GM21360 (cell line): ENCODE measurements around the gene TTC39A.
A peak's percentile ranks its signal among the peaks of the same experiment; 100 is the strongest.

Experiments used
- ATAC-seq: cut with Tn5 transposase; IDR thresholded peaks from one replicate; pipeline ENCODE4 v1.9.1; 2021; ENCODE audit warnings: mild to moderate bottlenecking, moderate library complexity; ENCODE audit not compliant: unreplicated experiment

The TTC39A gene

DNA sequence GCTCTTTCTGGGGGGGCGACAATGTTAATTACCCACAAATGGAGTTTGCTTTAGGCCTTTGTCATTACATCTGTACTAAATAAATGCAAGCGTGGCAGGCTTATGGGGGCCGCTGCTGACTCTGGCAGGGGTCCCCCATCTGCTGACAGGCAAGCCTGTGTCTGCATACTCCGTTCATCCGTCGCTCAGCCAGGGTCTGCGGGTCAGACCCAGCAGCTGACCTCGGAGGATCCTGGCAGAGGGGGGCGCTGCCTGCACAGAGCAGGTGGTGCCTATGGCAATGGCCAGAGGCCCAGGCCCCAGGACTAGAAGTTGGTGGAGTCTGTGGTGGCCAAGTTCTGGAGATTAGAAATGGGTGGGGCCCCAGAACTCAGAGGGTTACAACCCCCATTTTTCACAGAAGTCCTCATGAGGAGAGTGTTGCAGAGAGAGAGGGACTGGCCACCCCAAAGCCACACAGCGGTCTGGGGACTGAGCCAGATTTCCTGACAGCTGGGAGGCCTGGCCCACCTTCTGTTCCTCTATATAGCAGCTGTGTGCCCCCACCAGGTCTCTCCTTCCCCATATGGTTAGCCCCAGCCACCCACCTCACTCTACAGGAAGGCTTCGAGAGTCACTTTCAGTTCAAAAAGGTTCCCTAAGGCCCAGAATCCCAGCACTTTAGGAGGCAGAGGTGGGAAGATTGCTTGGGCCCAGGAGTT is 31.0 kb downstream of the TTC39A start:
- no peak for ATAC-seq

DNA sequence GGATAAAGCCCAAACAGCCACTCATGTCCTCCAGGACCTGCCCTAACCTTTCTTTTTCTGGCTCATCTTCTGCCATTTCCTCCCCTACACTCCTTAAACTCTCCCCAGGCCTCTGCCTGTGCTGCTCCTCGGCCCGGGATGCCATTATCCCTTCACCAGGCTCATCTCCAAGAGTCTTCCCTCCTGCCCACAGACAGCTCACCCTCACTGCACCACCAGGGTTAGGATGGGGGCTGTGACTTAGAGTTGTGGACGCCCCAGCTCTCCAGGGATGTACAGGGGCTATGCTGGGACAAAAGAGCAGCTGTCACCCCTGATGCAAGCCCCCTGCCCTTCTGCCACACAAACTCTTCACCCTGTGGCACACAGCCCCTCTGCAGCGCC is 32.0 kb downstream of the TTC39A start:
- no peak for ATAC-seq

DNA sequence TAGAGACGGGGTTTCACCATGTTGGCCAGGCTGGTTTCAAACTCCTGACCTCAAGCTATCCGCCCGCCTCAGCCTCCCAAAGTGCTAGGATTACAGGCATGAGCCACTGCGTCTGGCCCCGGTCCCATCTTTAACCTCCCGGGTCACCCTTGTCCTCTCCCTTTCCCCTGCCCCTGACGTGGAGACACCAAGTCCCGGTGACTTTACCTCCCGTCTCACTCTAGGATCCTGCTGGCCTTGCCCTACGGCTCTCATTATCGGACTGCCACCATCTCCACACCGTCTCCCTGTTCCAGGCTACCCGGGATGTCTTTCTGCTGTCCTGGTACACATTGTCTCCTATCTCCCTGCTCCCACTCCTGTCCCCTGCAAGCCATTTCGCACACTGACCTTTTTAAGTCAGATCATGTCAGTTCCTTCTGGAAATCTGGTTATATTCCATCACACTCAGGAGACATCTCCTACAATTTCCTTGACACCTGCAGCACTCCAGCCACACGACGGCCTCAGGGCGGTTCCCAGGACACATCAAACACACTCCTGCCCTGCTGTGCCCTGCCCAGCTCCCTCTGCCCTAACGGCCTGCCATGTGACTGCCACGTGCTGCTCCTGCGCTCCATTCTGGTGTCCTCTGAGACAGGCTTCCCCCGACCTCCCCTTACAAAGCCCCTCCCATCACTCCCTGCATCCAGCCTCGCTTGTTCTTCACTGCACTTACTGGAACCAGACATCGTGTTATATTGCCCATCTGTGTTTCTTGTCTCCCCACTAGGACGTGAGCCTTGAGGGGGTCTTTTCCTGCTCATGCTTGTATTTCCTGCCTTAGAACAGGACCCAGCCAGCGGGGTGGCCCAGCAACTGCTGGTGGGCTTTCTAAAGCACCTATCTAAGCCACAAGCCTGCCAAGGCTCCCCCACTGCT is 32.7 kb downstream of the TTC39A start:
- no peak for ATAC-seq

DNA sequence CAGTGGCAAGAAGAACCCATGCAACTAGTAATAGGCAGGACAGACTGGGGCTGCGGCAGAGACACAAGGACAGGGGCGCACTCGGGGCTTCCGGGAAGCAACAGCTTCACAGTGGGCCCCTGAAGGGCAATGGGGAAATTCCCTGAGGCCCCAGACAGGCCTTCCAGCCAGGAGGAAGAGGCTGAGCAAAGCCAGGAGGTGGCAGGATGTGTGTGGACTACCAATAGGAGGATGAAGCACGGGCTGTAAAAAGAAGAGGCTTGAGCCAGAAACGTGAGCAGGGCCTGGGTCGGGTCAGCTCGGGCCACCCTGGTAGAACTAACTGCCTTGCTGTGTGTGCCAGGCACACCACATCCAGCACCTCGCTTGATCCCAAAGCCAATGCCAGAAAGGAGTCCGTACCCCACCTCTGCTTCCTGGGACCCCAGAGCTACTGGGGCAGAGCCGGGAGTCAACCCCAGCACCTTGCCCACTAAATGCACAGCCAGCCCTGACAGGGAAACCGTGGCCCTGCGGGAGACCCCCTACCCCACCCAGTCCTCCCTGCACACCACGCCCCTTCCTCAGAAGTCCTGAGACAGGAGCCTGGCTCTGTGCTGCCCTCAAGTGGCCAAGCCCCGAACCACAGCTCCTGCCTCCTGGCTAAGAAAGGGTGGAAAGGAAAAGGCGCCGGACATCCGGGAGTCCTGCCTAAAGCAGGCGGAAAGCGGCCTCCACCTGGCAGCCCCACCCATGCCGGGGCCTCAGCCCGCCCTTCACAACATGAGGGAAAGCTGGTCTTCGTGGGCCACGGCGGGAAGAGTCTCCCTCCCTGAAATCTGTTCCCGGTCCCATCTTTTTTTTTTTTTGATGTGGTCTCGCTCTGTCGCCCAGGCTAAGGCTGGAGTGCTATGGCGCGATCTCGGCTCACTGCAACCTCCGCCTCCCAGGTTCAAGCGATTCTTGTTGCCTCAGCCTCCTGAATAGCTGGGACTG is 33.7 kb downstream of the TTC39A start:
- peak; percentile 44 for ATAC-seq

DNA sequence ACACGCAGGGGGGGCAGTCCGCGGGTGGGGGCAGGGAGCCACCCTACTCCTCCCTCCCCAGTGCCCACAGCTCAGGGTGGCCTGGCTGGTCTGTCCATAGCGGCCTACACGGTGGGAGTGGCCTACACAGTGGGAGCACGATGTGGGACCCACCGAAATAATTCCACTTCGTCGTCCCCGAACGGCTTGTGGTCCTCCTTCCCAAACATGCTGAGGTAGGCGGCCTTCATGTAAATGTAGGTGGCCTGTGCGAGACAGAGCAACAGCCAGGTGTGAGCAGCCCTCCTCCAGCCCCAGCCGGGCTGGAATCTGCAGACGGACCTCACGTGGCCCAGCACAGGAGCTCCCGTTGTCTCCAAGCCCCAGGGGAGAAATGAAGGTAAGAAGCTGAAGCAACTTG is 34.4 kb downstream of the TTC39A start:
- no peak for ATAC-seq

DNA sequence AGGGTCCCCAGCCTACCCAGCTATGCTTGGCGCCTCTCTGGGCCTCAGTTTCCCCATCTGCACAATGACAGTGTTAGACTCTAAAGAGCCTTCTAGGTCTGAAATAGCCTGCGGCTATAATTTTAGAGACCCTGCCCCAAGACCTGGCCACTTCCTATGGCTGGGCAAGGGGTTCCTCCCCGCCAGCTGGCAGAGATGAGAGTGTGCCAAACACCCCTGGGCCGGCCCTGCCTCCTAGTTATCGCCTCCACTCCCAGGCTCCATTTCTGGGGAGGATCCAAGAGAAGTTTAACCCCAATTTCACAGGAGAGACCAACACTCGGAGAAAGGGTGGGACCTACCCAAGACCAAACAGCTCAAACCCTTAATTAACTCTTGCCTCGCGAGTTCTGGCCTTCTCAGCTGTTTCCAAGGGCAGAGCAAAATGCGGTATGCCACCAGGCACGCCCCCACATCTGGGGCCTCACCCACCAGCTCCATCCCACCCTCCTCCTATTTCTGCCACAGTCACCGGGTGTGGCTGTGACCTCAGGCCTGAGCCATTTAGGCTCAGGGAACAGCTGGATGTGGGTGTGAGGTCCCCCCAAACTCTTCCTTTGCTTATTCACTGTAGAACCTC is 35.7 kb downstream of the TTC39A start:
- ATAC-seq = no peak

DNA sequence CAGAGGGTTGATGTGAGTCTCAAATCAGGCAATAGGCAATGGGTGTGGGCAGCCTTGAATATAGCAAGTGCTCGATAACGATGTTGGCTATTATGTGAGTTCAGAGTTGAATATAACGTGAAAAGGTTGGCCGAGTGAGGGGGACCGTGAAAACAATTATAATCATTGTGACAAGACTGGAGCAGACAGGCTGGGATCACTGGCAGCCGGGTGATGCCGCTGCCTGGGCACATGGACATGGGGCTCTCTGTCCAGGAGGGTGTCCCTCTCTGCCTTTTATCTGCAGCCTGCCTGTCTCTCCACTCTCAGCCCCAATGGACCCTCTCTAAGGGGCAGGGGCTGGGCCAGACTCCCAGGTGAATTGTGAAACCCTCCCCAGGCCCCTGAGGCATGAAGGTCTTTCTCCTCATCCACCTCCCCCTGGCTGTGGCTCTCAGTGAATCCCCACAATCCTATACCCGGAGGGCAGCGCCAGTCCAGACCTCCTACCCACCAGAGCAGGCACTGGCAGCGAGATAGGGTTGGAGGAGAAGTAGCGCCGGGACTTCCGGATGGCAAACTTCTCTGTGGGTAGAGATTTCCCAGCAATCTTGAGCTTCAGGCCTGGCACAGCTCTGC is 36.4 kb downstream of the TTC39A start:
- no peak for ATAC-seq

DNA sequence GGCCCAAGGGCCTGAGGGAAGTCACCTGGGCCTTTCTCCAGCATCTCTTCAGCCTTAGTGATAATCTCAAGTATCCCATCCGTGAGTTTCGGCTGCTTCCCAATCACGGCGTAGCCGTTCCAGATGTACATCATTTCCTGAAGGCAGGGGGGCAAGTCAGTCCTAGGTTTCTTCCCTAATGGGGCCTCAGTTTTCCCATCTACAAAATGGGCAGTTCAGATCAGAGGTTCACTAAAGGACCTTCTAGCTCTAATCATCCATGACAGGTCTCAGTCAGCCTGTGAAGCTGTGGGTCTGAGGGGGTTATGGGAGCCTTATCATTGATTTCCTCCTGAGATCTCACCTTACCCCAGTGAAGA is 39.9 kb downstream of the TTC39A start:
- ATAC-seq = no peak

DNA sequence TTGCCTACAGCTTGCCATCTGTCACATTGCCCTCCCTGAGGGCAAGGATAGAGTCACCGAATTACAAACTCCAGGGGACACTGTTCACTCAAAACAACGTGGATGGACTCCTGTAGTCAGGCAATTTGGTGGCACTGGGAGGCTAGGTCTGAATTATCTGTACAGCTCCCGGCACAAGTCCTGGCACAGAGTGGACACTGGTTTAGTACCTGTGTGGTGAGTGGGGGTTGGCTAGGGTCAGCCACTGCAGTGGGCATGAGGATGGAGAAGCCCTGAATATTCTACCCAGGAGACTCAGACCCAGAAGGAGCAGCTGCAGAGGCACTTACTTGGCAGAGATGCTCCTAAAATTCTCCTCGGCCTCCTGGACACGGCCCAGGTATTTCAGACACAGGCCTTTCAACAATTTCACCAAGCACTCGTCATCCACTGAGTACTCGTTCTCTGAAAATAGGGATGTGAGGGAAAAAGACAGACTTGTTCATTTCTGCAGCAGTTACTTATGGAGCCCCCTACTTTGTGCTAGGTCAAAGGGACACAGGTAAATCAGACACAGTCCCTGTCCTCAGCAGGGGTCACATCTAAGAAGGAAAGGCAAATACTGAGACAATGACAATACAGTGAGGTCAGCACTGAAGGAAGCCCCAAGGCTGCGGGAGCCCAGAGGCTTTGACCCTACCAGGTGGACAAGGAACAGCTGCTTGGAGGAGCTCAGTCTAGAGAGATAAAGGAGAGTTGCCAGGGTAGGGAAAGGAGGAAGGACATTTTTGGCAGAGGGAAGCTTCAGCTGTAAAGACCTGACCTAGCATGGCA is 40.5 kb downstream of the TTC39A start:
- no peak for ATAC-seq

DNA sequence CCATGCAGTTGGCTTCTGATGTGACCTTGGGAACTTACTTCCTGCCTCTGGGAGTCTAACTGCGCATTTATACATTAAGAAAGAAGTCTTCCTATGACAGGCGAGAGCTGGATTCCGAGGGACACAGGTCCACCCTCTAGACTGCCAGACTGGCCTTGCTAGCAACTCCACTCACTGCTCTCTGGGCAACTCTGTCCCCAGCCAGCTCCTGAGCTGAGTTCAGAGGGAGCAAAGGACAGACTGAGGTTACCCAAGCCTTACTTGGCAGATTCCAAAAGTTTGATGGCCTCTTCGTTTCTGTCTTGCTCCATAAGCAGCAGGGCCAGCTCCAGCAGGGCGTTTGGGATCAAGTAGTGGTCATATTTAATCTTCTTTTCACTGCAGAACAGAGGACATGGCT is 41.8 kb downstream of the TTC39A start:
- no peak for ATAC-seq

DNA sequence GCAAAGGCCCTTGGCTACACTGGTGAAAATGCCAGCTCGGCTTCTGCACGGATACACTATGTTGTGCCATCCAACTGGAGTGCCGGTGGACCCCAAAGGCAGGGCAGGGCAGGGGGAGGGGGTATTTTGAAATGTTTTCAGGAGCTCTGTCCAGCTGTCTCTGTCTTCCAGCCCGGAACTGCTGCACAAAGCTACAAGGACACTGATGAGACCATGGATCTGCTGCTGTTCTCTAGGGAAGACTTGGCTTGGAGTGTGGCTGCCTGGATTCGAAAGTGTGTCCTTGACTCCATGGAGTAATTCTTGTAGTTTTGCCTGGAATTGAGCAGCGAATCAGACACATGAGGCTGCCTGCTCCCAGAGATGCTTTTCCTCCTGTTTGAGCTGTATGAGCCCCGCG is 42.4 kb downstream of the TTC39A start:
- no peak for ATAC-seq

DNA sequence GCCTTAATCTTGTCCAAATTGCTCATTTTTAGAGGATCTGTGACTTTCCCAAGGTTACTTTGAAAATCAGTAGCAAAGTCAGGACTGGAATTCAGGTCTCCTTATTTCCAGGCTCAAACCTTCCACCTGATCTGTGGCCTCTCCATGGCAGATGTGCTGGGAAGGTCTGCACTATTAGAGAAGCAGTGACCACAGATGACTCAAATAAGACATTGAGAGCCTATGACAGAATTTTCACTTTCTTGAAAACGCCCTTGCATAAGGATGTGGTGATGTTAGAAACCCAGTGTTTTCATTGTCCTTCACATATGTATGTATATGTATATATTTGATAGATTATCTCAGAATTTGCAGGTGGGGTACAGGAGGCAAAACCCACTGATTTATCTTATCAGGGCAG is 45.3 kb downstream of the TTC39A start:
- peak; percentile 89 for ATAC-seq

DNA sequence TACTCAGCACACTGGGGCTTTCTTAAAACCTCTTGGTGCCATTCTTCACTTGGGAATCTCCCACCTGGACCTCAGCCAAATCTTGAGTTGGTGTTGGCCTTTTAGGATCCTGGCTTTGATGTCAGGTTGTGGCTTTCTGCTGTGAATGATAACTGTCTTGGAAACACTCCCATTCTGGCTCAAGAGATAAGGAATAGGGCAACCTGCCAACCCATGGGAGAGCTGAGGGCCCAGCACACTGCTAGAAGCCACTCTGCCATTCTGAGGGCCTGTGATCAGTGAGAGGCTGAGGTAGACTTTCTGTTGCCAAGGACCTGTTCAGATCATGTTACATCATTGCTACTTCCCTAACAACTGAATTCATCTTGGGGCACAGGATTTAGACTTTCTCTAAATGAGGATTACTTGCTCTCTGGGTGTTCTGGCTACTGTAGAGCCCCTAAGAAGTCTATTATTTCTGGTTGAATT is 45.8 kb downstream of the TTC39A start:
- ATAC-seq = peak; percentile 36

DNA sequence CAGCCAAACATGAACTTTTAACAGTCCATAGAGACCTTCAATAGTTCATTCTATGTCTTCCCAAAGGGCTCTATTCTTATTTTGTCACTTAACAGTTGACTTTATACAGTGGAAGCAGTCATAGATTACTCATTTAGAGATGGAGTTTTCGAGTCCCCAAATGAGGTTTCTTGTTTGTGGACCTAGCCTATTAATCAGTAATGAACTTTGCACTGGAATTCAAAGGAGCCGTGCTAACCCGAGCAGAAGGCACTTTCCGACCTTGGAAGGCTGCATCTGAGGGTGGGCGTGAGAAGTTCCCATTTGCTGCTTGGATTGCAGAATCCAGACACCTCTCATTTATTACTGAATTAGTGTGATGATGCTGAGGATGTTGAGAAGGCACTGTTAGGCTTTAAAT is 46.4 kb downstream of the TTC39A start:
- no peak for ATAC-seq

DNA sequence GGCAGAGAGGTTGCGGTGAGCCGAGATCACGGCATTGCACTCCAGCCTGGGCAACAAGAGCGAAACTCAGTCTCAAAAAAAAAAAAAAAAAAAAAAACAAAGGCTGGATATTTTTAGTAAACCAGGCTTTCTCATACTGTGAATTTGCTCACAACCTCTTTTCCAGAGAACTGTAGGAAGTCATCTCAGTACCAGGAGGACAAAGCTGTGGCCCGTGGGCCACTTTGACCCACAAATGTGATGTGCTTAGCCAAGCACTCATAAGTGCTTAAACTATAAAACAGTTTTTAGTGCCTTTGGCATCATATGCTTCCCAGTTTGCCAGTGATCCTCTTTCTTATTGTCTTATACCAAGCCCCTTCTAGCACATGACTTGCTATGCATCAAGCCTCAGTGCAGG is 47.8 kb downstream of the TTC39A start:
- ATAC-seq = no peak

DNA sequence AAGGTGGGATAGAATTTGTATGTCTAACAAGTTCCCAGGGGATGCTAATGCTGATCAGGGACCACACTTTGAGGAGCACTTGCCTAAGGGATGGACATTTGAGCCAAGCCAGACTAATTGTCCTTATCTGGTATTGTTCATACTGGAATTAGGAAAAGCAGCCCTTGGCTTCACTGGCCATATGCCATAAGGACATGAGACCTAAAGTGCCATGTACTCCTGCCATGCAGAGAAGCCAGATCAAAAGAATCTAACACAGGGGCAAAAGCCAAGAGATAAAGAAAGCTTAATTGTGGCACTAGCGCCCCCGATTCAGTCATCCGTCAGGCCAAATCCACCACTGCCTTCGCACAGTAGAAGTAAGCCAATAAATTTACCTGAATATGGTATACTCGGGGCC is 48.6 kb downstream of the TTC39A start:
- ATAC-seq = no peak

DNA sequence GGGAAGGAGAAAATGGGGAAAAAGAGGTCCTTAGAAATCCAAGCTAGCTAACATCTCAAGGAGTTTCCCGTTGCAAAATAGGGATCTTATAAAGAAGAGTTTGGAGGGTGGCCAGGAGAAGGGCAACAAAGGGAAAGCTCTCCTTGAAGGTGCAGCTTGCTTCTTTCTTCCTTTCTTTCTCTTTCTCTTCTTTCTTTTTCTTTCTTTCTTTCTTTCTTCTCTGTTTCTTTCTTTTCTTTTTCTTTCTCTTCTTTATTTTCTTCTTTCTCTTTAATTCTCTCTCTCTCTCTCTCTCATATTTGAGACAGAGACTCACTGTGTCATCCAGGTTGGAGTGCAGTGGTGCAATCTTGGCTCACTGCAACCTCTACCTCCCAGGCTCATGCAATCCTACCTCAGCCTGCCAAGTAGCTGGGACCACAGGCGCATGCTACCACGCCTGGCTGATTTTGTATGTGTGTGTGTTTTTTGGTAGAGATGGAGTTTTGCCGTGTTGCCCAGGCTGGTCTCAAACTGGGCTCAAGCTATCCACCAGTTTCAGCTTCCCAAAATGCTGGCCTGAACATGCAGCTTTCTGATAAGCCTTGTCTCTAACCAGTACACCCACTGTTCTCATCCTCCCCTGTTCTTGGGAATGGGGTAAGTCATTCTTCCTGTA is 49.9 kb downstream of the TTC39A start:
- no peak for ATAC-seq

DNA sequence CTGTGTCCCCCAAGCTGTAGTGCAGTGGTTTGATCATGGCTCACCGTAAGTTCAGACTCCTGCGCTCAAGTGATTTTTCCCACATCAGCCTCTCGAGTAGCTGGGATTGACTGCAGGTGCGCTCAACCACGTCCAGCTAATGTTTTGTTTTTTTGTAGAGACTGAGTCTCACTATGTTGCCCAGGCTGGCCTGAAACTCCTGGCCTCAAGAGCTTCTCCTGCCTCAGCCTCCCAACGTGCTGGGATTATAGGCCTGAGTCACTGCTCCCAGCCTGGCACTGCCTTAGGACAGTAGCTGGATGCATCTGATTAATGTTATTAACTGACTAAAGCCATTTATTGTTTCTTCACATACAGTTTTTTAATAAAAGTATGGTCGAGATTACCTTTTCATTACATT is 54.1 kb downstream of the TTC39A start:
- no peak for ATAC-seq

DNA sequence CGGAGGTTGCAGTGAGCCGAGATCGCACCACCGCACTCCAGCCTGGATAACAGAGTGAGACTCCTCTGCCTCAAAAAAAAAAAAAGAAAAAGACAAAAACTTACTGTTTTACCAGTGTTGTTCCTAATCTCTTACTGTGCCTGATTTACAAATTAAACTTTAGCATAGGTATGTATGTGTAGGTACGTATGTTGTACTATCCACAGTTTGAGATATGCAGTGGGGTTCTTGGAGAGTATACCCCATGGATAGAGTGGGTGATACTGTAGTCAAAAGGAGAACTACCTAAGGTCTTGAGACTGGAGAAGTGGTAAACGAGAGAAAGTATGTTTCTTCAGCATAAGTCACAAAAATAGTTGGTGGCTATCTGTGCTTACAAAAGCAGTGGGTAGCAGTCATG is 55.7 kb downstream of the TTC39A start:
- ATAC-seq = no peak
